ENCODE measurements around the gene IGFBP4. TPM values are rescaled to one million over a fixed set of nuclear protein-coding genes. Genes with fewer than 3 reads are reported as not detected.

Gene IGFBP4
- total and polyA plus RNA-seq, 11 donors = 103 to 342 (median 133) TPM

DNA sequence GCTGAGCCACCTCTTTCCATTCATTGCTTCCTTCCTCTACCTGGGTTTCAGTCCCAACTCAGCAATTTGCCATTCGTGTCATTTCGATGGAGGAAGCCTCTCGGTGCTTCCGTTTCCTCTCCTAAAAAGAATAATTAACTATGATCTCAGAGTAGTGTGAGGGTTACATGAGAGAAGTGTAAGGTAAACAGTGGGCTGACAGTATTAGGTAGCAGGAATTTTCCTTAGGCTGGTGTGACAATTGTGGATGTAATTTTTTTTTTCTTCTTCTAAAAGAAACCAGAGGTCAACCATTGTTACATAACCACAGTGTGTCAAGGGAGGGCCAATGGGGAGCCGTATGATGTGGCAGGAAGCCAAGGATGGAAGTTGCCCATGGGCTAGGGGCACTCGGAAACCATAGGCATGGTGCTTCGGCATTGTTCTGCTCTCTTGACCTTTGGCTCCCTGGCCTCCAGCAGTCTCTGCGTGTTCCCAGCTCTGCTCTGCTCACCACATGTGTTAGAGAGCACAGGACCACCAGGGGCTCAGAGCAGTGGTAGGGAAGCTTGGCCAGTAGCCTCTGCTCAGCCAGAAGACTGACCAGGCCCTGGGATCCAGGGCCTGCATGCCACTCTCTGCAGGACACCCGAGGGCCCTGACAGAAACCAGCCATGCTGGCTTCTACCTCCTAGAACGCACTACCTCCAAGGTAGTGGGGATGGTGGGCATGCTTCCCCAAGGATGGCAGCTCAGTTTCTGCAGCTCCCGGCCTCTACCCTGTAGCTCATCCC, 23.5 kb upstream of the IGFBP4 start:
- H3K27me3 ChIP-seq = peaks cover 0 to 11% (median 0%) of the 10 kb centered on the region in 9 donors
- intact Hi-C loops (cut with DNase I) = loop anchor here (5.0 to 10.0 kb wide), 9 partner anchors 57 to 225 kb away; partner anchors contain the start of genes RARA (in 5 of the 10) and GJD3 (in 4 of the 10)
- WGBS, 4 donors = 65 to 69% (median 67%) methylated on average over 11 of the region's 11 CpGs
- TF ChIP-seq POLR2A (IDR thresholded peaks at IDR 0.05) (no peak), CTCF (IDR thresholded peaks at IDR 0.05) (no peak)
- no peak for ATAC-seq
- peaks cover 0 to 48% (median 9%) of the 10 kb centered on the region in 12 donors for H3K4me1 ChIP-seq
- H3K9me3 ChIP-seq = no peaks in the 10 kb centered on the region
- no peaks in the 10 kb centered on the region for H3K36me3 ChIP-seq
- no peak overlapping the region for H3K27ac ChIP-seq
- no peak for DNase-seq
- no peak overlapping the region for H3K4me3 ChIP-seq

DNA sequence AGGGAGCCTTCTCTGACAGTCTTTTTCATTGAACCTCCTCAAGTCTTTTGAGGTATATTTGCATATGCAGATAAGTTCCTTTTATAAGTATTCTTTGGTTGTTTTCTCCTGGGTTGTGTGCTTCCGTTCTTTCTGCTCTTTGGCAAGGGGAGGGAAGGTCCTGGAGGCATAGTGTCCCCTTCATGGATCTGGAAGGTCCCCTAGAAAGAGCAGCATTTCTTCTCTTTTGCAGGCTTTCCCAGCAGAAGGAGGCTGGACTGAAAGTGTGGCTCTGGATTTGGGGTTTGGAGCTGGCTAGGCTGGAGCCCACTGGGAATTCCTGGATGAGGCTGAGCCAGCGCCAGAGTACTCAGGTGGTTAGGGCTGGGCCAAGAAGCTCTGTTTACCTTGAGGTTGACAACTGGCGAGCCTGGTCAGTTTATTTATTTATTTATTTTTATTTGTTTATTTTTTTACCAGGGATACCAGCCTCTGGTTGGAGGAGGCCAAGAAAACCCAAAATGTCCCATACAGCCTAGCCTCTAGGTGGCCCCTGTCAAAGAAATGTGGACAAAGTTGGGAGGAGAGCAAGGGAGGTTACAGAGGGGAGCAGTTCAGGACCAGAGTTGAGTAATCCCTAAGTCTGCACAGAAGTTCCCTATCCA, 20.1 kb upstream of the IGFBP4 start:
- peaks cover 0 to 38% (median 3%) of the 10 kb centered on the region in 12 donors for H3K4me1 ChIP-seq
- ATAC-seq = no peak
- H3K27ac ChIP-seq = no peak overlapping the region

GRCh38 chr17:40425741-40426140, 17.5 kb upstream of the IGFBP4 start:
- no peaks in the 10 kb centered on the region for H3K9me3 ChIP-seq
- no peak for TF ChIP-seq POLR2A (IDR thresholded peaks at IDR 0.05)
- no peak for TF ChIP-seq CTCF (IDR thresholded peaks at IDR 0.05)
- no peak overlapping the region for H3K27ac ChIP-seq
- H3K4me3 ChIP-seq = no peak overlapping the region
- intact Hi-C loops (cut with DNase I) = no loop called here
- ATAC-seq (no peak), DNase-seq (no peak)
- WGBS, 4 donors = 70 to 77% (median 72%) methylated on average over 4 of the region's 4 CpGs
- H3K27me3 ChIP-seq = no peaks in the 10 kb centered on the region
- no peaks in the 10 kb centered on the region for H3K36me3 ChIP-seq
- H3K4me1 ChIP-seq = peaks cover 0 to 19% (median 0%) of the 10 kb centered on the region in 12 donors

More for the DNA sequence above, 20.1 kb upstream of the IGFBP4 start:
- WGBS, 4 donors = 83 to 92% (median 87%) methylated on average over 3 of the region's 3 CpGs
- Histone ChIP-seq H3K27me3 (no peaks in the 10 kb centered on the region), H3K9me3 (no peaks in the 10 kb centered on the region), H3K36me3 (no peaks in the 10 kb centered on the region), H3K4me3 (no peak overlapping the region)
- TF ChIP-seq CTCF (IDR thresholded peaks at IDR 0.05) (no peak), POLR2A (IDR thresholded peaks at IDR 0.05) (no peak)
- DNase-seq = no peak
- intact Hi-C loops (cut with DNase I) = no loop called here

GRCh38 chr17:40427002-40427491, 16.2 kb upstream of the IGFBP4 start:
- no peaks in the 10 kb centered on the region for H3K36me3 ChIP-seq
- peaks cover 0 to 19% (median 0%) of the 10 kb centered on the region in 12 donors for H3K4me1 ChIP-seq
- intact Hi-C loops (cut with DNase I) = no loop called here
- no peak for DNase-seq
- TF ChIP-seq CTCF (IDR thresholded peaks at IDR 0.05) (no peak), POLR2A (IDR thresholded peaks at IDR 0.05) (no peak)
- ATAC-seq = no peak
- H3K4me3 ChIP-seq = no peak overlapping the region
- no peak overlapping the region for H3K27ac ChIP-seq
- no peaks in the 10 kb centered on the region for H3K9me3 ChIP-seq
- H3K27me3 ChIP-seq = no peaks in the 10 kb centered on the region

Data from heart left ventricle (tissue), 16 donors.